PC-3 (cell line): ENCODE results near the gene MREG. TPM values are rescaled to one million over a fixed set of nuclear protein-coding genes. Genes with fewer than 3 reads are reported as not detected.

Experiments used
- ATAC-seq: fragments of 200-7000 bp; cut with Tn5 transposase; 2 replicates; pipeline ENCODE4 v1.9.1; 2020; ENCODE audit warnings: mild to moderate bottlenecking, moderate library complexity
- BruUV-seq: library from RNA; stranded (reverse); fragments of 400-500 nt; replicated peaks from 2 replicates; lab custom pipeline; 2021; lab: Mats Ljungman, UMichigan
- CTCF ChIA-PET: fragments of 300-600 bp; sonication (Branson Sonifier 250); formaldehyde crosslinking; loops from one replicate; lab custom pipeline; 2022; ENCODE audit warnings: antibody characterized with exemption; lab: Charles Lee
- POLR2A ChIA-PET: fragments of 300-600 bp; sonication (Branson Sonifier 250); formaldehyde crosslinking; loops from one replicate; lab custom pipeline; 2022; ENCODE audit warnings: antibody characterized with exemption; ENCODE audit not compliant: unreplicated experiment; lab: Charles Lee
- DNase-seq: peaks from one replicate; pipeline ENCODE4 v3.0.0-alpha.2; 2015
- H2AFZ ChIP-seq: fragments of 300-600 bp; sonication (generic); 2 replicates; pipeline ENCODE4 v1.6.0; 2016; ENCODE audit warnings: antibody characterized with exemption, low read length
- H3F3A ChIP-seq: fragments of 300-600 bp; sonication (generic); one replicate; pipeline ENCODE4 v1.6.0; 2017; ENCODE audit warnings: antibody characterized with exemption, low read length, control low read depth, mild to moderate bottlenecking; ENCODE audit not compliant: unreplicated experiment
- H3K27ac ChIP-seq: fragments of 300-600 bp; sonication (generic); 2 replicates; pipeline ENCODE4 v1.5.1; 2016; ENCODE audit warnings: mild to moderate bottlenecking, low read length
- H3K27me3 ChIP-seq: fragments of 300-600 bp; sonication (generic); 2 replicates; pipeline ENCODE4 v1.6.1; 2016; ENCODE audit warnings: low read length, mixed read lengths
- H3K36me3 ChIP-seq: fragments of 300-600 bp; sonication (generic); 2 replicates; pipeline ENCODE4 v1.6.1; 2016; ENCODE audit warnings: low read depth, mixed run types, low read length, mixed read lengths
- H3K4me1 ChIP-seq: fragments of 300-600 bp; sonication (generic); 2 replicates; pipeline ENCODE4 v1.5.1; 2016; ENCODE audit warnings: low read length; ENCODE audit not compliant: insufficient read depth
- H3K4me2 ChIP-seq: fragments of 300-600 bp; sonication (generic); 2 replicates; pipeline ENCODE4 v1.6.0; 2016; ENCODE audit warnings: low read length
- H3K4me3 ChIP-seq: fragments of 300-600 bp; sonication (generic); 2 replicates; pipeline ENCODE4 v1.5.1; 2016; ENCODE audit warnings: mild to moderate bottlenecking, low read length, mixed read lengths
- H3K79me2 ChIP-seq: fragments of 300-600 bp; sonication (generic); 2 replicates; pipeline ENCODE4 v1.6.1; 2017; ENCODE audit warnings: low read length, mixed read lengths
- H3K9ac ChIP-seq: fragments of 300-600 bp; sonication (generic); 2 replicates; pipeline ENCODE4 v1.6.0; 2016; ENCODE audit warnings: mild to moderate bottlenecking, low read length
- H3K9me2 ChIP-seq: fragments of 300-600 bp; sonication (generic); replicated peaks from 2 replicates; pipeline ENCODE4 v1.6.1; 2016; ENCODE audit warnings: mixed run types, low read length, mixed read lengths
- H3K9me3 ChIP-seq: fragments of 300-600 bp; sonication (generic); 2 replicates; pipeline ENCODE4 v1.6.1; 2016; ENCODE audit warnings: low read length, mixed read lengths
- H4K20me1 ChIP-seq: fragments of 300-600 bp; sonication (generic); 2 replicates; pipeline ENCODE4 v1.6.1; 2016; ENCODE audit warnings: low read length, mixed read lengths
- CTCF ChIP-seq: fragments of 300-600 bp; sonication (generic); conservative IDR thresholded peaks from 2 replicates; pipeline ENCODE4 v1.5.1; 2017; ENCODE audit warnings: antibody characterized with exemption, low read depth, mild to moderate bottlenecking, low read length
- EZH2 ChIP-seq: fragments of 300-600 bp; sonication (generic); IDR thresholded peaks from one replicate; pipeline ENCODE4 v1.6.1; 2017; ENCODE audit warnings: antibody characterized with exemption, mild to moderate bottlenecking, low read length; ENCODE audit not compliant: unreplicated experiment
- EZH2phosphoT487 ChIP-seq: fragments of 300-600 bp; sonication (generic); IDR thresholded peaks from 2 replicates; pipeline ENCODE4 v1.6.1; 2018; ENCODE audit warnings: mild to moderate bottlenecking, antibody characterized with exemption, low read length, borderline replicate concordance
- intact Hi-C: fragments of 100-400 bp; cut with micrococcal nuclease; formaldehyde crosslinking; loops from 2 replicates; pipeline ENCODE4 v1.9.0; 2023
- total RNA-seq: library from RNA; depleted of rRNA; stranded (reverse); fragments of >200 nt; gene quantifications from 2 replicates; pipeline ENCODE4 v1.2.3, GENCODE V29; 2014

The MREG gene
- total RNA-seq, 1 experiment from 2014 or later, result 24.4 TPM

GRCh38 chr2:215952860-215953637, 60.3 kb downstream of the MREG start:
- no peak overlapping the region for H3K9ac ChIP-seq
- H3K79me2 ChIP-seq, result no peaks in the 10 kb centered on the region
- ATAC-seq, result no peak
- no peak overlapping the region for H3K27ac ChIP-seq
- no peaks in the 10 kb centered on the region for H3K9me3 ChIP-seq
- H3K9me2 ChIP-seq, result no peaks in the 10 kb centered on the region
- H3K36me3 ChIP-seq, result no peaks in the 10 kb centered on the region
- no peaks in the 10 kb centered on the region for H3F3A ChIP-seq
- no peak overlapping the region for H3K4me3 ChIP-seq
- TF ChIP-seq EZH2 (no peak), CTCF (no peak), EZH2phosphoT487 (no peak)
- no peak for DNase-seq
- H4K20me1 ChIP-seq, result no peaks in the 10 kb centered on the region
- intact Hi-C loops, result no loop called here
- BruUV-seq, result no TSS peak
- no peak overlapping the region for H2AFZ ChIP-seq
- POLR2A ChIA-PET, result no interaction called here
- CTCF ChIA-PET, result no interaction called here
- H3K4me2 ChIP-seq, result no peak overlapping the region
- 0 out of 2 replicates have a peak, but pooled peaks cover 7% of the 10 kb centered on the region for H3K4me1 ChIP-seq
- H3K27me3 ChIP-seq, result no peaks in the 10 kb centered on the region

GRCh38 chr2:215951558-215951957, 61.8 kb downstream of the MREG start:
- ATAC-seq, result no peak

More at GRCh38 chr2:215951558-215951957, 61.8 kb downstream of the MREG start:
- H3K4me1 ChIP-seq, result 0 out of 2 replicates have a peak, but pooled peaks cover 7% of the 10 kb centered on the region
- no peak overlapping the region for H3K4me3 ChIP-seq
- H3K27ac ChIP-seq, result no peak overlapping the region
- no peak overlapping the region for H2AFZ ChIP-seq
- ChIA-PET POLR2A (no interaction called here), CTCF (no interaction called here)
- no peaks in the 10 kb centered on the region for H3F3A ChIP-seq
- no TSS peak for BruUV-seq
- no peaks in the 10 kb centered on the region for H3K36me3 ChIP-seq
- no peaks in the 10 kb centered on the region for H3K9me2 ChIP-seq
- no peak overlapping the region for H3K9ac ChIP-seq
- H3K79me2 ChIP-seq, result no peaks in the 10 kb centered on the region
- no peaks in the 10 kb centered on the region for H3K27me3 ChIP-seq
- H3K4me2 ChIP-seq, result no peak overlapping the region
- no peaks in the 10 kb centered on the region for H4K20me1 ChIP-seq
- H3K9me3 ChIP-seq, result no peaks in the 10 kb centered on the region
- intact Hi-C loops, result loop anchor here (2.0 kb wide), 2 partner anchors 23 to 61 kb away; partner anchors contain the start of gene MREG
- DNase-seq, result no peak
- TF ChIP-seq EZH2 (no peak), CTCF (no peak), EZH2phosphoT487 (no peak)
